ENCODE results near the gene TECR.

- TF ChIP-seq POLR2A (IDR thresholded peaks at IDR 0.05; ENCODE audit: low read length) (no peak), GATA1 (IDR thresholded peaks at IDR 0.05; ENCODE audit: low read depth, low read length) (no peak)
These were observed 33.5 kb downstream of the TECR start for GRCh38 chr19:14562660-14563589.

Data from erythroblast (primary cell).